Lower lobe of right lung (tissue), 2 donors: ENCODE data around the gene UPF3A. TPM values are rescaled to one million over a fixed set of nuclear protein-coding genes. Genes with fewer than 3 reads are reported as not detected.

Experiments
- ATAC-seq, 2 donors: fragments of 200-7000 bp; cut with Tn5 transposase; one replicate each; pipeline ENCODE4 v1.9.1; 2020 to 2022; ENCODE audit warnings: mild to moderate bottlenecking in 2 of 2, moderate library complexity in 2 of 2
- DNase-seq: peaks from one replicate; pipeline ENCODE4 v3.0.0-alpha.2; 2020
- H3K27ac ChIP-seq: fragments of 200-600 bp; one replicate; pipeline ENCODE4 v1.8.0; 2022
- H3K27me3 ChIP-seq: fragments of 200-600 bp; one replicate; pipeline ENCODE4 v1.8.0; 2022; ENCODE audit warnings: low read depth
- H3K36me3 ChIP-seq: fragments of 200-600 bp; one replicate; pipeline ENCODE4 v1.8.0; 2022; ENCODE audit warnings: mild to moderate bottlenecking
- H3K4me1 ChIP-seq: fragments of 200-600 bp; one replicate; pipeline ENCODE4 v1.8.0; 2022
- H3K4me3 ChIP-seq: fragments of 200-600 bp; one replicate; pipeline ENCODE4 v1.8.0; 2022; ENCODE audit warnings: mild to moderate bottlenecking
- H3K9me3 ChIP-seq: fragments of 200-600 bp; one replicate; pipeline ENCODE4 v1.8.0; 2022
- intact Hi-C: fragments of 100-400 bp; cut with DNase I; formaldehyde crosslinking; loops from one replicate; pipeline ENCODE4 v1.11.0; 2022
- total RNA-seq: library from RNA; stranded (reverse); fragmentation: NEBNext Ultra II Directional; extraction: Animal tissue kit (Norgen Biotek cat#: 25700); gene quantifications from one replicate; pipeline ENCODE4 v1.2.1, GENCODE V29; 2021
- TF ChIP-seq, protein P1 (sequence below): fragments of 200-600 bp; IDR thresholded peaks from one replicate; pipeline ENCODE4 v1.8.0; 2022; ENCODE audit warnings: antibody characterized with exemption, mild to moderate bottlenecking
- donor health status: DM: no; HTN: yes; CAD: no; lungs with severe emphysema.

UPF3A gene
- total RNA-seq, 1 donor from 2014 or later, result 38.9 TPM

DNA sequence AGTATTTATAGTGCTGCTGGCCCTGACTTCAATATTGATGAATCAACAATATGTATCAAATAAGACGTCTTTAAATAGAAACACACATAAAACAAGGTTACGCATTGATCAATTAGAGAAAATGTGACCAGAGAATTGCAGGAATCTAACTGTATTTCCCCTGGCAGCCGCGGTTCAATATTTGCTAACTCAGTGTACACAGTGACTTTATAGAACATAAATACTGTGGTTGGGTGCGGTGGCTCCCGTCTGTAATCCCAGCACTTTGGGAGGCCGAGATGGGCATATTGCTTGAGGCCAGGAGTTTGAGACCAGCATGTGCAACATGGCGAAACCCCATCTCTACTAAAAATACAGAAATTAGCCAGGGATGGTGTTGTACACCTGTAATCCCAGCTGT is 22.8 kb upstream of the UPF3A start:
- TF ChIP-seq, protein P1, sequence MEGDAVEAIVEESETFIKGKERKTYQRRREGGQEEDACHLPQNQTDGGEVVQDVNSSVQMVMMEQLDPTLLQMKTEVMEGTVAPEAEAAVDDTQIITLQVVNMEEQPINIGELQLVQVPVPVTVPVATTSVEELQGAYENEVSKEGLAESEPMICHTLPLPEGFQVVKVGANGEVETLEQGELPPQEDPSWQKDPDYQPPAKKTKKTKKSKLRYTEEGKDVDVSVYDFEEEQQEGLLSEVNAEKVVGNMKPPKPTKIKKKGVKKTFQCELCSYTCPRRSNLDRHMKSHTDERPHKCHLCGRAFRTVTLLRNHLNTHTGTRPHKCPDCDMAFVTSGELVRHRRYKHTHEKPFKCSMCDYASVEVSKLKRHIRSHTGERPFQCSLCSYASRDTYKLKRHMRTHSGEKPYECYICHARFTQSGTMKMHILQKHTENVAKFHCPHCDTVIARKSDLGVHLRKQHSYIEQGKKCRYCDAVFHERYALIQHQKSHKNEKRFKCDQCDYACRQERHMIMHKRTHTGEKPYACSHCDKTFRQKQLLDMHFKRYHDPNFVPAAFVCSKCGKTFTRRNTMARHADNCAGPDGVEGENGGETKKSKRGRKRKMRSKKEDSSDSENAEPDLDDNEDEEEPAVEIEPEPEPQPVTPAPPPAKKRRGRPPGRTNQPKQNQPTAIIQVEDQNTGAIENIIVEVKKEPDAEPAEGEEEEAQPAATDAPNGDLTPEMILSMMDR, result no peak
- H3K27me3 ChIP-seq, result no peaks in the 10 kb centered on the region
- no peak overlapping the region for H3K4me3 ChIP-seq
- DNase-seq, result no peak
- no peak for ATAC-seq
- H3K27ac ChIP-seq, result no peak overlapping the region
- no peaks in the 10 kb centered on the region for H3K9me3 ChIP-seq
- intact Hi-C loops, result no loop called here
- peaks cover 100% of the 10 kb centered on the region for H3K36me3 ChIP-seq
- no peaks in the 10 kb centered on the region for H3K4me1 ChIP-seq

DNA sequence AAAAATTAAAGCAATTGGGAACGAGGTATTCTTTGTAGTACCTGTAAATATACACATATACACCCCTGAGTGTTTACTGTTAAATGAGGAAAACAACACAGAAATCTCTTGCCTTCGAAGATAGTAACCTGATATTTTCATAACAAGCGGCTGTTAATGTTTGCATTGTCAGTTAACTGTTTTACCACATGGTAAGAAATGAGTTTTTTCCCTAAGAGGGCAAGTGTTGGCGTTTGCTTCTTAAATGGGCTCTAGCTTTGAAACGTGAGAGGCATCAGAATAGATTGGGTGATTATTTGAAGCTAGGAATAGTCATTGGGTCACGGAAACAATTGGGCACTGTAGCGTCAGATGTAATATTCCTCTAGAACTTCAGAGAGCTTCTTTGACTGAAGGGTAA is 22.0 kb upstream of the UPF3A start:
- ATAC-seq, result no peak
- peaks cover 100% of the 10 kb centered on the region for H3K36me3 ChIP-seq
- intact Hi-C loops, result no loop called here

DNA sequence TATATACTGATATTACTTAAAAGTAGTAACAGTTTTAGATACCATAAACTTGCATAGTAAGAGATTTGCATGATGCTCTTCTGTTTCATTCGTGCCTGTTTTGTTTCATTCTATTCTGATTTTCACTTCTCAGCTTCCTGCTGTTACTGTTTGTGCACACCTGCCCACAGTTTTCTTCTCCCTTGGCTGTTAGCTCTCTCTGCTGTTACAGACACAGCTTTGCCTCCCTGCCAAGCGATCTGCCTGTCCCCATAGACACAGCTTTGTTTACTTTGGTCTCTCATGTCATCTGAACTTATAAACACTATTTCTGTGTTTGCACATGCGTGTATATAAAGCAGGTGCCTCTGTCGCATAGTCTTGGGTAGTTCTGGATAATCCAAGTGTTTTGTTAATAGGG is 21.4 kb upstream of the UPF3A start:
- intact Hi-C loops, result no loop called here
- Histone ChIP-seq H3K36me3 (peaks cover 100% of the 10 kb centered on the region), H3K27ac (no peak overlapping the region), H3K9me3 (no peaks in the 10 kb centered on the region), H3K4me3 (no peak overlapping the region), H3K4me1 (no peaks in the 10 kb centered on the region), H3K27me3 (no peaks in the 10 kb centered on the region)
- TF ChIP-seq, protein P1, result no peak
- no peak for ATAC-seq
- DNase-seq, result no peak

More for the DNA sequence above, 22.0 kb upstream of the UPF3A start:
- H3K4me3 ChIP-seq, result no peak overlapping the region
- H3K4me1 ChIP-seq, result no peaks in the 10 kb centered on the region
- H3K27me3 ChIP-seq, result no peaks in the 10 kb centered on the region
- TF ChIP-seq, protein P1, result no peak
- DNase-seq, result no peak
- H3K9me3 ChIP-seq, result no peaks in the 10 kb centered on the region
- H3K27ac ChIP-seq, result no peak overlapping the region

DNA sequence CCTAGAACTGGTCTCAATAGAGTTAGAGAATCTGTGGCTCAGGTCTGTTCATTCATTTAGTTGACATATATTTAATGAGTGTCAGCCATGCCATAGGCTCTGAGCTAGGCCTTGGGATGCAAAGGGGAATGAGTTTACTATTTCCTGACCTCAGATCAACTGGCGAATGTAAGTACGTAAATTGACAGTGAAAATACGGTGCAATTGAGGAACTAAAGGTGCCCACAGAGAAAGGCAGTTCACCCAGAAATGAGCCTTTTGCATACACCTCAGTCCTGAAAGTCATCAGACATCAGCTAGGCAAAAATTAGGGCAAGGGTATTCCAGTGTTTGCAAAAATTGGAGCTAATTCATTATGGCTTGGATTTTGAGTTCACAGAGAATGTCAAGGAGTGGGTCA is 20.6 kb upstream of the UPF3A start:
- Histone ChIP-seq H3K9me3 (no peaks in the 10 kb centered on the region), H3K4me3 (no peak overlapping the region), H3K36me3 (peaks cover 100% of the 10 kb centered on the region), H3K27me3 (no peaks in the 10 kb centered on the region), H3K27ac (no peak overlapping the region), H3K4me1 (no peaks in the 10 kb centered on the region)
- TF ChIP-seq, protein P1, result no peak
- ATAC-seq (no peak), DNase-seq (no peak)
- intact Hi-C loops, result no loop called here

DNA sequence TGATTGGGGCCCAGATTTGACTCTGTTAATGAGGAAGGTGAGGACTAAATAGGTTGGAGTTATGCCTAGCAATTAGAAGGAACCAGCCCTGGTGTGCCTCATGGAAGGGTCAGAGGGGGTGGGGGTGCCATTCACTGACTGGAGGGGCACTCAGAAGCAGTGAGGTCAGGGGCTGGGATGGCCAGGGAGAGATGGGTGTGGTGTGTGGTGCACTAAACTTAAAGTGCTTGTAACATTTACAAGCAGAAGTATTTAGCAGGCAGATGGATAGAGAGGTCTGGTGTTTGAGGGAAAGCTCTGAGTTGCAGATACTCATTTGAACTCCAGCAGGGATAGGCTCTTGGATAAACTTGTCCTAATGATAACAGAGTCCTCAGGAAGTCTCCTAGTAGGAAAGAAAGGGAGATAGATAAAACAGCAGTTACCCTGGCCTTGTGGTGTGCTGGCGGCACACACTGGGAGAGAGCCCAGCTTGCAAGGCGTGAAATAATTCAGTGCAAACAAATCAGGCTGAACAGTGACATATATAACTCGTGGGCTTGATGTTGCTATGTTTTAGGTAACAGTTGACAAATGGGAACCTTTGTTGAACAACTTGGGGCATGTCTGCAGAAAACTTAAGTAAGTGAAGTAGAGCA is 20.0 kb upstream of the UPF3A start:
- TF ChIP-seq, protein P1, result no peak
- DNase-seq (no peak), ATAC-seq (no peak)
- peaks cover 100% of the 10 kb centered on the region for H3K36me3 ChIP-seq
- H3K27me3 ChIP-seq, result no peaks in the 10 kb centered on the region
- H3K4me1 ChIP-seq, result no peaks in the 10 kb centered on the region
- H3K27ac ChIP-seq, result no peak overlapping the region
- H3K9me3 ChIP-seq, result no peaks in the 10 kb centered on the region
- no peak overlapping the region for H3K4me3 ChIP-seq
- intact Hi-C loops, result no loop called here
